ENCODE measurements around the gene GRIN3A.

Gene GRIN3A

GRCh38 chr9:101671567-101671966, 66.9 kb downstream of the GRIN3A start:
- H2AFZ ChIP-seq (ENCODE audit: low read depth, low read length), result no peak overlapping the region
- no peaks in the 10 kb centered on the region for H3K79me1 ChIP-seq (replicated peaks; ENCODE audit: low read length, poor library complexity, severe bottlenecking)
- H2BK12ac ChIP-seq (ENCODE audit: low read length in 2 of 2), result no peak overlapping the region
- H3K4me2 ChIP-seq (ENCODE audit: low read length, poor library complexity, severe bottlenecking), result no peak overlapping the region
- H3K23ac ChIP-seq (ENCODE audit: low read length in 2 of 2), result no peak overlapping the region
- H3K27ac ChIP-seq (ENCODE audit: low read length, poor library complexity, severe bottlenecking), result no peak overlapping the region
- H3K18ac ChIP-seq (ENCODE audit: low read depth in 1 of 2, low read length in 2 of 2), result no peak overlapping the region
- H3K4me3 ChIP-seq (ENCODE audit: insufficient read depth in 1 of 2, low read depth in 1 of 2, low read length in 2 of 2), result no peak overlapping the region
- H3K4me1 ChIP-seq (ENCODE audit: control insufficient read depth, insufficient read depth, low read depth, low read length), result no peaks in the 10 kb centered on the region
- no peak for DNase-seq
- no peaks in the 10 kb centered on the region for H3K9me3 ChIP-seq (ENCODE audit: control insufficient read depth, low read length)
- H4K91ac ChIP-seq (ENCODE audit: low read length), result no peak overlapping the region
- no peak overlapping the region for H3K14ac ChIP-seq (ENCODE audit: low read length in 2 of 2)
- H2AK5ac ChIP-seq (ENCODE audit: low read length, severe bottlenecking), result no peak overlapping the region
- H3K4ac ChIP-seq (ENCODE audit: low read depth in 1 of 2, low read length in 2 of 2), result no peak overlapping the region
- no peak overlapping the region for H2BK120ac ChIP-seq (ENCODE audit: low read depth, low read length)
- H3K9ac ChIP-seq (ENCODE audit: low read length), result no peak overlapping the region
- H2BK15ac ChIP-seq (ENCODE audit: low read depth, poor library complexity, severe bottlenecking), result no peak overlapping the region
- no peaks in the 10 kb centered on the region for H3K36me3 ChIP-seq (ENCODE audit: control insufficient read depth in 1 of 2, insufficient read depth in 2 of 2, low read depth in 1 of 2, low read length in 2 of 2)
- 50% methylated on average over 1 of the region's 1 CpG for WGBS
- no peaks in the 10 kb centered on the region for H3K27me3 ChIP-seq (ENCODE audit: control insufficient read depth in 1 of 2, insufficient read depth in 1 of 2, low read length in 2 of 2)
- no peak overlapping the region for H4K8ac ChIP-seq (ENCODE audit: low read length)
- no peak overlapping the region for H2BK5ac ChIP-seq (ENCODE audit: low read depth, low read length, poor library complexity, severe bottlenecking)

GRCh38 chr9:101668421-101668820, 70.0 kb downstream of the GRIN3A start:
- no peak overlapping the region for H2BK5ac ChIP-seq (ENCODE audit: low read depth, low read length, poor library complexity, severe bottlenecking)
- H2BK15ac ChIP-seq (ENCODE audit: low read depth, poor library complexity, severe bottlenecking), result no peak overlapping the region
- no peak overlapping the region for H2BK12ac ChIP-seq (ENCODE audit: low read length in 2 of 2)
- no peaks in the 10 kb centered on the region for H3K36me3 ChIP-seq (ENCODE audit: control insufficient read depth in 1 of 2, insufficient read depth in 2 of 2, low read depth in 1 of 2, low read length in 2 of 2)
- H3K27me3 ChIP-seq (ENCODE audit: control insufficient read depth in 1 of 2, insufficient read depth in 1 of 2, low read length in 2 of 2), result no peaks in the 10 kb centered on the region
- no peaks in the 10 kb centered on the region for H3K79me1 ChIP-seq (replicated peaks; ENCODE audit: low read length, poor library complexity, severe bottlenecking)
- H3K18ac ChIP-seq (ENCODE audit: low read depth in 1 of 2, low read length in 2 of 2), result no peak overlapping the region
- H2AK5ac ChIP-seq (ENCODE audit: low read length, severe bottlenecking), result no peak overlapping the region
- no peaks in the 10 kb centered on the region for H3K4me1 ChIP-seq (ENCODE audit: control insufficient read depth, insufficient read depth, low read depth, low read length)
- no peak overlapping the region for H2BK120ac ChIP-seq (ENCODE audit: low read depth, low read length)
- no peak overlapping the region for H3K27ac ChIP-seq (ENCODE audit: low read length, poor library complexity, severe bottlenecking)
- H3K4ac ChIP-seq (ENCODE audit: low read depth in 1 of 2, low read length in 2 of 2), result no peak overlapping the region
- no peaks in the 10 kb centered on the region for H3K9me3 ChIP-seq (ENCODE audit: control insufficient read depth, low read length)
- no peak overlapping the region for H3K4me3 ChIP-seq (ENCODE audit: insufficient read depth in 1 of 2, low read depth in 1 of 2, low read length in 2 of 2)
- H3K4me2 ChIP-seq (ENCODE audit: low read length, poor library complexity, severe bottlenecking), result no peak overlapping the region
- no peak overlapping the region for H4K8ac ChIP-seq (ENCODE audit: low read length)
- no peak for DNase-seq
- H4K91ac ChIP-seq (ENCODE audit: low read length), result no peak overlapping the region
- H3K14ac ChIP-seq (ENCODE audit: low read length in 2 of 2), result no peak overlapping the region
- H3K23ac ChIP-seq (ENCODE audit: low read length in 2 of 2), result no peak overlapping the region
- no peak overlapping the region for H2AFZ ChIP-seq (ENCODE audit: low read depth, low read length)
- no peak overlapping the region for H3K9ac ChIP-seq (ENCODE audit: low read length)

DNA sequence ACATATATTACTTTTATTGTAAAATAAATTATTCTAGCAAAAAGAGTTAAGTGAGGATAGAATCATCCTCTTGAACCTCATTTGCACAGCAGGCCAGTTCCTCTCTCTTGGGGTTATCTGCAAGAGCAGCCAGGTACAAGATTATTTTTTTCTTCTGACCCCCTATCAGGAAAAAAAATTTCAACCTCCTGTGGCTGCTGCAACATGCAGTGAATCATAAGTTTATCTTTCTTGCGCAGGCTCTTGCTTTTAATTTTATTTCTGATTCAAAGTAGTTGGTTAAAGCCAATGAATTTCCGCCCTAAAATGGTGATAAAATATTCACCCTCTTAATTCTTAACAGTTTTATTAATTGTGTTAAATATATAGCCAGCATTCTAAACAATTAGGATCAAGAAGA, 74.0 kb downstream of the GRIN3A start:
- no peak overlapping the region for H3K23ac ChIP-seq (ENCODE audit: low read length in 2 of 2)
- H2BK120ac ChIP-seq (ENCODE audit: low read depth, low read length), result no peak overlapping the region
- H3K14ac ChIP-seq (ENCODE audit: low read length in 2 of 2), result no peak overlapping the region
- no peak overlapping the region for H2BK5ac ChIP-seq (ENCODE audit: low read depth, low read length, poor library complexity, severe bottlenecking)
- WGBS, result no CpG with 5 or more reads among the region's 2 CpGs
- H2BK15ac ChIP-seq (ENCODE audit: low read depth, poor library complexity, severe bottlenecking), result no peak overlapping the region
- no peak overlapping the region for H3K18ac ChIP-seq (ENCODE audit: low read depth in 1 of 2, low read length in 2 of 2)
- no peak overlapping the region for H3K4me3 ChIP-seq (ENCODE audit: insufficient read depth in 1 of 2, low read depth in 1 of 2, low read length in 2 of 2)
- no peak overlapping the region for H2AFZ ChIP-seq (ENCODE audit: low read depth, low read length)
- no peak overlapping the region for H3K4me2 ChIP-seq (ENCODE audit: low read length, poor library complexity, severe bottlenecking)
- H3K9ac ChIP-seq (ENCODE audit: low read length), result no peak overlapping the region
- H3K79me1 ChIP-seq (replicated peaks; ENCODE audit: low read length, poor library complexity, severe bottlenecking), result no peaks in the 10 kb centered on the region
- H3K4ac ChIP-seq (ENCODE audit: low read depth in 1 of 2, low read length in 2 of 2), result no peak overlapping the region
- no peaks in the 10 kb centered on the region for H3K9me3 ChIP-seq (ENCODE audit: control insufficient read depth, low read length)
- DNase-seq, result no peak
- H4K8ac ChIP-seq (ENCODE audit: low read length), result no peak overlapping the region
- no peaks in the 10 kb centered on the region for H3K4me1 ChIP-seq (ENCODE audit: control insufficient read depth, insufficient read depth, low read depth, low read length)
- no peak overlapping the region for H3K27ac ChIP-seq (ENCODE audit: low read length, poor library complexity, severe bottlenecking)
- no peaks in the 10 kb centered on the region for H3K36me3 ChIP-seq (ENCODE audit: control insufficient read depth in 1 of 2, insufficient read depth in 2 of 2, low read depth in 1 of 2, low read length in 2 of 2)
- H2BK12ac ChIP-seq (ENCODE audit: low read length in 2 of 2), result no peak overlapping the region
- no peak overlapping the region for H2AK5ac ChIP-seq (ENCODE audit: low read length, severe bottlenecking)
- no peaks in the 10 kb centered on the region for H3K27me3 ChIP-seq (ENCODE audit: control insufficient read depth in 1 of 2, insufficient read depth in 1 of 2, low read length in 2 of 2)
- no peak overlapping the region for H4K91ac ChIP-seq (ENCODE audit: low read length)

GRCh38 chr9:101652601-101653175, 85.8 kb downstream of the GRIN3A start:
- H3K4me3 ChIP-seq (ENCODE audit: insufficient read depth in 1 of 2, low read depth in 1 of 2, low read length in 2 of 2), result no peak overlapping the region
- no peak overlapping the region for H3K9ac ChIP-seq (ENCODE audit: low read length)
- H2BK5ac ChIP-seq (ENCODE audit: low read depth, low read length, poor library complexity, severe bottlenecking), result no peak overlapping the region
- H4K91ac ChIP-seq (ENCODE audit: low read length), result no peak overlapping the region
- no peak overlapping the region for H3K4ac ChIP-seq (ENCODE audit: low read depth in 1 of 2, low read length in 2 of 2)
- WGBS, result no CpG with 5 or more reads among the region's 2 CpGs
- no peak for DNase-seq
- no peak overlapping the region for H3K14ac ChIP-seq (ENCODE audit: low read length in 2 of 2)
- H3K27ac ChIP-seq (ENCODE audit: low read length, poor library complexity, severe bottlenecking), result no peak overlapping the region
- no peak overlapping the region for H3K4me2 ChIP-seq (ENCODE audit: low read length, poor library complexity, severe bottlenecking)
- H3K18ac ChIP-seq (ENCODE audit: low read depth in 1 of 2, low read length in 2 of 2), result no peak overlapping the region
- no peaks in the 10 kb centered on the region for H3K4me1 ChIP-seq (ENCODE audit: control insufficient read depth, insufficient read depth, low read depth, low read length)
- no peak overlapping the region for H2BK15ac ChIP-seq (ENCODE audit: low read depth, poor library complexity, severe bottlenecking)
- H2AFZ ChIP-seq (ENCODE audit: low read depth, low read length), result no peak overlapping the region
- no peak overlapping the region for H2BK12ac ChIP-seq (ENCODE audit: low read length in 2 of 2)
- H3K23ac ChIP-seq (ENCODE audit: low read length in 2 of 2), result no peak overlapping the region
- no peak overlapping the region for H2BK120ac ChIP-seq (ENCODE audit: low read depth, low read length)
- no peak overlapping the region for H2AK5ac ChIP-seq (ENCODE audit: low read length, severe bottlenecking)
- H3K27me3 ChIP-seq (ENCODE audit: control insufficient read depth in 1 of 2, insufficient read depth in 1 of 2, low read length in 2 of 2), result no peaks in the 10 kb centered on the region
- H3K79me1 ChIP-seq (replicated peaks; ENCODE audit: low read length, poor library complexity, severe bottlenecking), result no peaks in the 10 kb centered on the region
- H4K8ac ChIP-seq (ENCODE audit: low read length), result no peak overlapping the region
- H3K9me3 ChIP-seq (ENCODE audit: control insufficient read depth, low read length), result no peaks in the 10 kb centered on the region
- H3K36me3 ChIP-seq (ENCODE audit: control insufficient read depth in 1 of 2, insufficient read depth in 2 of 2, low read depth in 1 of 2, low read length in 2 of 2), result no peaks in the 10 kb centered on the region
